Gastrocnemius medialis (tissue), 4 donors: ENCODE data around the gene MSH3. TPM values are rescaled to one million over a fixed set of nuclear protein-coding genes. Genes with fewer than 3 reads are reported as not detected.

Source experiments
- ATAC-seq, 2 donors: fragments of 150-250 bp; one replicate each; pipeline ENCODE4 v1.9.1; 2016
- DNase-seq, 2 donors: peaks; one replicate each; pipeline ENCODE4 v3.0.0-alpha.2; 2019
- H3K27ac ChIP-seq, 4 donors: fragments of 200-600 bp; sonication (generic); 1 replicate in 1 of 4; 2 replicates in 3 of 4; pipeline ENCODE4 v1.5.1; 2016 to 2018; ENCODE audit warnings: mild to moderate bottlenecking in 2 of 4, moderate library complexity in 1 of 4
- H3K27me3 ChIP-seq, 3 donors: fragments of 200-600 bp; sonication (generic) in 2 of 3; 1 replicate in 1 of 3; 2 replicates in 2 of 3; pipeline versions ENCODE4 v1.5.1 to v1.6.0; 2016 to 2019; ENCODE audit warnings: mild to moderate bottlenecking in 1 of 3, moderate library complexity in 1 of 3
- H3K36me3 ChIP-seq, 2 donors: fragments of 200-600 bp; sonication (generic) in 1 of 2; one replicate each; pipeline ENCODE4 v1.5.1; 2017 to 2018
- H3K4me1 ChIP-seq, 2 donors: fragments of 200-600 bp; sonication (generic) in 1 of 2; one replicate each; pipeline ENCODE4 v1.5.1; 2016 to 2017; ENCODE audit warnings: mild to moderate bottlenecking in 2 of 2
- H3K4me3 ChIP-seq, 4 donors: fragments of 200-600 bp; sonication (generic) in 3 of 4; 1 replicate in 1 of 4; 2 replicates in 3 of 4; pipeline ENCODE4 v1.5.1; 2016 to 2019; ENCODE audit warnings: mild to moderate bottlenecking in 2 of 4
- H3K9me3 ChIP-seq, 3 donors: fragments of 200-600 bp; sonication (generic) in 2 of 3; 1 replicate in 1 of 3; 2 replicates in 2 of 3; pipeline ENCODE4 v1.5.1; 2016 to 2019
- POLR2A ChIP-seq, 2 donors: fragments of 450-650 bp; IDR thresholded peaks; one replicate each; pipeline ENCODE4 v1.6.1; 2017; ENCODE audit warnings: antibody characterized with exemption in 2 of 2, mild to moderate bottlenecking in 2 of 2, moderate library complexity in 2 of 2
- in situ Hi-C, 4 donors: fragments of 200-750 bp; cut with MboI; loops; one replicate each; pipeline versions ENCODE4 v1.15.0 to v1.8.0; 2017; ENCODE audit warnings: low sequenced_read_pairs in 4 of 4
- intact Hi-C: fragments of 100-400 bp; cut with DNase I; formaldehyde crosslinking; loops from one replicate; pipeline ENCODE4 v1.15.1; 2023; ENCODE audit warnings: low total_unique reads
- total RNA-seq, 4 donors: library from RNA; depleted of rRNA; stranded (reverse); fragments of >200 nt; gene quantifications; one replicate each; pipeline versions ENCODE4 v1.1.0 to v1.2.3, GENCODE V29; 2016
- TF ChIP-seq, protein P1 (sequence below), 5 experiments: fragments of 450-650 bp in 3 of 5; fragments of 200-600 bp in 2 of 5; sonication (generic) in 2 of 5; IDR thresholded peaks in 4 of 5; conservative IDR thresholded peaks in 1 of 5; 1 replicate in 4 of 5; 2 replicates in 1 of 5; pipeline ENCODE4 v1.5.1; 2016 to 2019; ENCODE audit warnings: antibody characterized with exemption in 5 of 5, mild to moderate bottlenecking in 3 of 5, moderate library complexity in 3 of 5

Gene MSH3
- total RNA-seq, 4 donors from 2014 or later = 5.8 to 10.4 (median 7.2) TPM

GRCh38 chr5:80714570-80715298 lies 60.3 kb downstream of the MSH3 start:
- in situ Hi-C loops (no loop called here), intact Hi-C loops (no loop called here)
- ATAC-seq (no peak), DNase-seq (no peak)
- Histone ChIP-seq H3K9me3 (no peaks in the 10 kb centered on the region), H3K27ac (no peak overlapping the region), H3K4me1 (no peaks in the 10 kb centered on the region), H3K27me3 (no peaks in the 10 kb centered on the region), H3K36me3 (no peaks in the 10 kb centered on the region), H3K4me3 (no peak overlapping the region)
- TF ChIP-seq, protein P1, sequence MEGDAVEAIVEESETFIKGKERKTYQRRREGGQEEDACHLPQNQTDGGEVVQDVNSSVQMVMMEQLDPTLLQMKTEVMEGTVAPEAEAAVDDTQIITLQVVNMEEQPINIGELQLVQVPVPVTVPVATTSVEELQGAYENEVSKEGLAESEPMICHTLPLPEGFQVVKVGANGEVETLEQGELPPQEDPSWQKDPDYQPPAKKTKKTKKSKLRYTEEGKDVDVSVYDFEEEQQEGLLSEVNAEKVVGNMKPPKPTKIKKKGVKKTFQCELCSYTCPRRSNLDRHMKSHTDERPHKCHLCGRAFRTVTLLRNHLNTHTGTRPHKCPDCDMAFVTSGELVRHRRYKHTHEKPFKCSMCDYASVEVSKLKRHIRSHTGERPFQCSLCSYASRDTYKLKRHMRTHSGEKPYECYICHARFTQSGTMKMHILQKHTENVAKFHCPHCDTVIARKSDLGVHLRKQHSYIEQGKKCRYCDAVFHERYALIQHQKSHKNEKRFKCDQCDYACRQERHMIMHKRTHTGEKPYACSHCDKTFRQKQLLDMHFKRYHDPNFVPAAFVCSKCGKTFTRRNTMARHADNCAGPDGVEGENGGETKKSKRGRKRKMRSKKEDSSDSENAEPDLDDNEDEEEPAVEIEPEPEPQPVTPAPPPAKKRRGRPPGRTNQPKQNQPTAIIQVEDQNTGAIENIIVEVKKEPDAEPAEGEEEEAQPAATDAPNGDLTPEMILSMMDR (IDR thresholded peaks at IDR 0.05 in 4 of 5, conservative IDR thresholded peaks at IDR 0.05 in 1 of 5) = no peak
- TF ChIP-seq POLR2A (IDR thresholded peaks at IDR 0.05) = no peak

DNA sequence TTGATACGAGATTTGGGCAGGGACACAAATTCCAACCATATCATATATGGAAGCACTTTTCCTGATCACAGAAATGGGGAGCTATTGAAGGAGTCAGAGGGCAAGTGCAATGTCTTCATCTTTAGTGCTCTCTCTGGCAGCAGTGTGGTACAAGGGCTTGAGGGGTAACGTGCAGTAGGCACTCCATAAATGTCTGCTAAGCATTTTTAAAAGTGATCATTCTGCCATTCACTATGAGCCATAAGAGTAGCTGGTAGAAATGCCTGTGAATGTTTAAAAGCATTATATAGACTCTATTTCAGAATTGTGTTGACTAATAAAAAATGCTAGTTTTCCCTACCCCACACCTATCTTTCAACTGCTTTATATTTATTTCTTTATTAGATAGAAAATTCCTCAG lies 61.4 kb downstream of the MSH3 start:
- Histone ChIP-seq H3K27ac (no peak overlapping the region), H3K9me3 (no peaks in the 10 kb centered on the region), H3K27me3 (no peaks in the 10 kb centered on the region), H3K4me1 (no peaks in the 10 kb centered on the region), H3K36me3 (peaks cover 0 to 4% of the 10 kb centered on the region in 2 donors), H3K4me3 (no peak overlapping the region)
- no peak for ATAC-seq
- intact Hi-C loops (no loop called here), in situ Hi-C loops (no loop called here)
- TF ChIP-seq POLR2A (IDR thresholded peaks at IDR 0.05) = no peak
- TF ChIP-seq, protein P1 (IDR thresholded peaks at IDR 0.05 in 4 of 5, conservative IDR thresholded peaks at IDR 0.05 in 1 of 5) = no peak
- DNase-seq = no peak

DNA sequence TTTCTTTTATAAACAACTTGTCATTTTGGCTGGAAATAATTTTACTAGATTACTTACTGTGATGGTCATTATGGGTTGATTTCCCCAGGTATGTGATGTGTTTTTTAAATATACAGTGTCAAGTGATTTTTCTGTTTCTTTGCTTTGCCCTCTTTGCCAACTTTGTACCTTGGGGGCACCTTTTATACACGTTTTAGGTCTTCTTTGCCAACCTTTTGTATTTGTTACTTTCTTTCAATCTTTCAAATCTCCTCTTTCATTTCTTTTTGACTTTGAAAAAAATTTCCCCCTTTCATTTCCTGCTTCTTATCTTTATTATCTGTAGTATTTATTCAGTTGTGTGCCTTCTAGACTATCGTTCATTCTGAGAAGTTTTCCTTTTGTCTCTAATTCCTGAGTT lies 65.7 kb downstream of the MSH3 start:
- Histone ChIP-seq H3K27ac (no peak overlapping the region), H3K4me3 (no peak overlapping the region), H3K36me3 (peaks cover 0 to 4% of the 10 kb centered on the region in 2 donors), H3K4me1 (no peaks in the 10 kb centered on the region), H3K9me3 (no peaks in the 10 kb centered on the region), H3K27me3 (no peaks in the 10 kb centered on the region)
- ATAC-seq (no peak), DNase-seq (no peak)
- TF ChIP-seq, protein P1 (IDR thresholded peaks at IDR 0.05 in 4 of 5, conservative IDR thresholded peaks at IDR 0.05 in 1 of 5) = no peak
- no peak for TF ChIP-seq POLR2A (IDR thresholded peaks at IDR 0.05)
- in situ Hi-C loops = no loop called here
- intact Hi-C loops = no loop called here

DNA sequence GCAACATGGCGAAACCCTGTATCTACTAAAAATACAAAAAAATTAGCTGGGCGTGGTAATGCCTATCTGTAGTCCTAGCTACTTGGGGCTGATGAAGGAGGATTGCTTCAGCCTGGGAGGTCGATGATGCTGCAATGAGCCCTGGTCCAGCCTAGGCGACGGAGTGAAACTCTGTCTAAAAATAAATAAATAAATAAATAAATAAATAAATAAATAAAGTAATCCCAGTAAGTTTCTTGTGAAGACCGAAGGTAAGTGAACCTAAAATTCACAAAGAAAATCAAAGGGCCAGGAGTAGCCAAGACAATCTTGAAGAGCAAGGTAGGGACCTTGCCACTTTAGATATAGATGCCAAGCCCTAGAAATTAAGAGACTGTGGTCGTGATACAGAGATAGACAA lies 68.5 kb downstream of the MSH3 start:
- H3K27me3 ChIP-seq = no peaks in the 10 kb centered on the region
- H3K36me3 ChIP-seq = peaks cover 0 to 29% of the 10 kb centered on the region in 2 donors
- DNase-seq = no peak
- H3K4me3 ChIP-seq = no peak overlapping the region
- no peak for TF ChIP-seq POLR2A (IDR thresholded peaks at IDR 0.05)
- TF ChIP-seq, protein P1 (IDR thresholded peaks at IDR 0.05 in 4 of 5, conservative IDR thresholded peaks at IDR 0.05 in 1 of 5) = no peak
- no peaks in the 10 kb centered on the region for H3K4me1 ChIP-seq
- no peak for ATAC-seq
- H3K27ac ChIP-seq = no peak overlapping the region
- in situ Hi-C loops (no loop called here), intact Hi-C loops (no loop called here)
- no peaks in the 10 kb centered on the region for H3K9me3 ChIP-seq

DNA sequence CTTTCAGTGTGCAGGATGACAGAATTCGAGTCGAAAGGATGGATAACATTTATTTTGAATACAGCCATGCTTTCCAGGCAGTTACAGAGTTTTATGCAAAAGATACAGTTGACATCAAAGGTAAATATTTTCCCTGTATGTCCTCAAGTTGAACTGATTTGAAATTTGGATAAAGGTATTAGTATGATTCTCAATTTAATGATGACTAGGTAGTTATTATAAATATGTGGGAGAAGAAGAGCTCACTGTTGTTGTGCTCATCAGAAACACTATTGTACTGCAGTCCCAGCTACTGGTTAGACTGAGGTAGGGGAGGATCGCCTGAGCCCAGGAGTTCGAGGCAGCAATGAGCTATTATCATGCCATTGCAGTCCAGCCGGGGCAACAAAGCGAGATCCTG lies 71.0 kb downstream of the MSH3 start:
- DNase-seq (no peak), ATAC-seq (no peak)
- H3K36me3 ChIP-seq = peaks cover 0 to 35% of the 10 kb centered on the region in 2 donors
- no peak overlapping the region for H3K4me3 ChIP-seq
- H3K27me3 ChIP-seq = no peaks in the 10 kb centered on the region
- TF ChIP-seq, protein P1 (IDR thresholded peaks at IDR 0.05 in 4 of 5, conservative IDR thresholded peaks at IDR 0.05 in 1 of 5) = no peak
- TF ChIP-seq POLR2A (IDR thresholded peaks at IDR 0.05) = no peak
- in situ Hi-C loops (no loop called here), intact Hi-C loops (no loop called here)
- no peaks in the 10 kb centered on the region for H3K4me1 ChIP-seq
- H3K27ac ChIP-seq = no peak overlapping the region
- no peaks in the 10 kb centered on the region for H3K9me3 ChIP-seq
